H1 (cell line): ENCODE results near the gene HTR3A. TPM values are rescaled to one million over a fixed set of nuclear protein-coding genes. Genes with fewer than 3 reads are reported as not detected.

ENCODE experiments used
- BCL11A ChIP-seq, 2 experiments: IDR thresholded peaks; one replicate each; pipeline ENCODE4 v1.6.1; 2011; ENCODE audit warnings: low read depth in 2 of 2, low read length in 2 of 2, mild to moderate bottlenecking in 2 of 2
- KDM1A ChIP-seq: fragments of 200-600, 300-600 bp; sonication (generic); IDR thresholded peaks from 2 replicates; pipeline ENCODE4 v1.7.1; 2016; ENCODE audit warnings: mild to moderate bottlenecking, low read length, borderline replicate concordance
- TCF12 ChIP-seq: IDR thresholded peaks from 2 replicates; pipeline ENCODE4 v1.6.1; 2011; ENCODE audit warnings: low read depth, mild to moderate bottlenecking, low read length
- polyA plus RNA-seq, 7 experiments: library from polyadenylated mRNA; depleted of rRNA in 3 of 7; stranded (reverse) in 5 of 7; unstranded in 2 of 7; fragments of >200 nt in 5 of 7; fragments of 200-250 nt in 2 of 7; gene quantifications; 1 replicate in 5 of 7; 2 replicates in 1 of 7; 4 replicates in 1 of 7; pipeline versions ENCODE4 v1.2.1 to v1.2.3, GENCODE V29; 2011 to 2013; ENCODE audit warnings: missing spikeins in 2 of 7, mixed read lengths in 2 of 7
- total RNA-seq: library from RNA; stranded (reverse); fragmentation: NEBNext Ultra II Directional; extraction: Animal tissue kit (Norgen Biotek cat#: 25700); gene quantifications from 2 replicates; pipeline ENCODE4 v1.2.1, GENCODE V29; 2021
- TF ChIP-seq, protein P1 (sequence below): IDR thresholded peaks from 2 replicates; pipeline ENCODE4 v1.6.1; 2012; ENCODE audit warnings: inconsistent platforms

HTR3A gene
- total and polyA plus RNA-seq, 2 of the 8 experiments (the other 6 are each of a cell fraction or from before 2014, with no cell fraction given), result 7.5 to 8.9 TPM

DNA sequence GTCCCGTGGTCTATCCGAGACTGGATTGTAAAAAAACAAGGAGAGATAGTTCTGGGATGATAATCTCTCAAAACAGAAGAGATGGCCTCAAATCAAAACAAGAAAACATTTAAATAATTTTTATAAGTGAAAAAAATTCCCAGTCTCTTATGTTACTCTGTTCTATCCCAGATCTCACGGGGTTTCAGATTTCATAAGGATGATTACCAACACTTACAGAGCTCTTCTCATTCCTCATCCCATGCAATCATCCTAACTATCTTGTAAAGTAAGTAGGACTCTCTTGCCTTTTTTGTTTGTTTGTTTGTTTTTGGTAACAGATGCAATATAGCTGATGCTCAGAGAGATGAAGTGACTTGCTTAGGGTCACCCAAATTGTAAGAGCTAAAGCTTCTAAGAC is 64.6 kb downstream of the HTR3A start (continued):
- TF ChIP-seq KDM1A (no peak), TCF12 (no peak), BCL11A (IDR thresholded peaks at IDR 0.05; ENCODE audit: low read depth in 2 of 2, low read length in 2 of 2) (no peak)
- TF ChIP-seq, protein P1, sequence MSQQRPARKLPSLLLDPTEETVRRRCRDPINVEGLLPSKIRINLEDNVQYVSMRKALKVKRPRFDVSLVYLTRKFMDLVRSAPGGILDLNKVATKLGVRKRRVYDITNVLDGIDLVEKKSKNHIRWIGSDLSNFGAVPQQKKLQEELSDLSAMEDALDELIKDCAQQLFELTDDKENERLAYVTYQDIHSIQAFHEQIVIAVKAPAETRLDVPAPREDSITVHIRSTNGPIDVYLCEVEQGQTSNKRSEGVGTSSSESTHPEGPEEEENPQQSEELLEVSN, result no peak

Other genes with a start within 250 kb of the HTR3A start
- gene ZW10, start 201.4 kb upstream of the HTR3A start, total RNA-seq, result 24.4 and 25.3 TPM in 2 replicates
- 5.9 and 9.0 TPM in 2 replicates for gene ZW10, start 201.4 kb upstream of the HTR3A start, polyA plus RNA-seq (2011; rRNA removed)
- gene CLDN25, start 195.3 kb upstream of the HTR3A start, total RNA-seq, result not detected in 2 replicates
- gene CLDN25, start 195.3 kb upstream of the HTR3A start, polyA plus RNA-seq (2011; rRNA removed), result not detected in 2 replicates
- gene USP28, start 99.5 kb upstream of the HTR3A start, total RNA-seq, result 110 and 119 TPM in 2 replicates
- 54.0 and 82.6 TPM in 2 replicates for gene USP28, start 99.5 kb upstream of the HTR3A start, polyA plus RNA-seq (2011; rRNA removed)
- gene HTR3B, start 70.3 kb upstream of the HTR3A start, total RNA-seq, result not detected in 2 replicates
- gene HTR3B, start 70.3 kb upstream of the HTR3A start, polyA plus RNA-seq (2011; rRNA removed), result not detected in 2 replicates
- gene ZBTB16, start 84.6 kb downstream of the HTR3A start, total RNA-seq, result 0.25 and 0.61 TPM in 2 replicates
- 0.12 and 0.19 TPM in 2 replicates for gene ZBTB16, start 84.6 kb downstream of the HTR3A start, polyA plus RNA-seq (2011; rRNA removed)